Measurements from ENCODE around the gene AFAP1L2.

GRCh38 chr10:114311023-114311422 lies 93.3 kb downstream of the AFAP1L2 start:
- no peak for TF ChIP-seq CTCF (IDR thresholded peaks at IDR 0.05)
- TF ChIP-seq POLR2A (IDR thresholded peaks at IDR 0.05): no peak

Measured in right lobe of liver (tissue), 4 donors.